Right renal cortex interstitium (tissue), 3 donors: ENCODE results near the gene ANKS4B. TPM values are rescaled to one million over a fixed set of nuclear protein-coding genes. Genes with fewer than 3 reads are reported as not detected.
"Not testable (repeated sequence)": the region's sequence is repeated elsewhere in the genome, so short reads cannot be mapped to it uniquely, and the experiment has no call there.

Source experiments
- DNase-seq, 3 donors: peaks; one replicate each; pipeline ENCODE4 v3.0.0-alpha.2; 2013; ENCODE audit warnings: low read depth in 3 of 3, low spot score in 2 of 3
- polyA plus RNA-seq, 3 donors: library from polyadenylated mRNA; unstranded; fragments of 120-200 nt; gene quantifications; one replicate each; pipeline ENCODE4 v1.2.1, GENCODE V29; 2013; ENCODE audit not compliant: insufficient read length in 3 of 3

The ANKS4B gene
- polyA plus RNA-seq, 3 donors: 4.4 to 5.9 (median 5.4) TPM

- no peak for DNase-seq
Observed at GRCh38 chr16:21217121-21217520, 16.4 kb upstream of the ANKS4B start.

GRCh38 chr16:21218153-21218552 is 15.3 kb upstream of the ANKS4B start:
- no peak for DNase-seq

- no peak for DNase-seq
Observed at GRCh38 chr16:21219551-21219950, 13.9 kb upstream of the ANKS4B start.

- no peak for DNase-seq
Observed at GRCh38 chr16:21222495-21223337, 10.8 kb upstream of the ANKS4B start.

GRCh38 chr16:21223787-21224186 is 9.7 kb upstream of the ANKS4B start:
- no peak for DNase-seq

- no peak for DNase-seq
Observed at GRCh38 chr16:21224800-21225199, 8.7 kb upstream of the ANKS4B start.

- no peak for DNase-seq
Observed at GRCh38 chr16:21226749-21227148, 6.8 kb upstream of the ANKS4B start.

- DNase-seq: no peak
Observed at GRCh38 chr16:21227866-21228265, 5.6 kb upstream of the ANKS4B start.

- DNase-seq: no peak
Observed at GRCh38 chr16:21228361-21228872, 5.1 kb upstream of the ANKS4B start.

- no peak for DNase-seq
Observed at GRCh38 chr16:21233045-21233520, 416 bp upstream of the ANKS4B start.

GRCh38 chr16:21235199-21235585 is 1.7 kb downstream of the ANKS4B start:
- DNase-seq: no peak

GRCh38 chr16:21236831-21237230 is 3.3 kb downstream of the ANKS4B start:
- no peak for DNase-seq

- no peak for DNase-seq
Observed at GRCh38 chr16:21239646-21240045, 6.1 kb downstream of the ANKS4B start.

GRCh38 chr16:21242756-21243155 is 9.3 kb downstream of the ANKS4B start:
- DNase-seq: no peak

GRCh38 chr16:21244518-21245215 is 11.2 kb downstream of the ANKS4B start:
- no peak for DNase-seq

GRCh38 chr16:21248179-21248578 is 14.7 kb downstream of the ANKS4B start:
- DNase-seq: not testable (repeated sequence)

GRCh38 chr16:21250072-21250923 is 16.8 kb downstream of the ANKS4B start:
- no peak for DNase-seq

- DNase-seq: no peak
Observed at GRCh38 chr16:21253470-21253869, 20.0 kb downstream of the ANKS4B start.

GRCh38 chr16:21256636-21257035 is 23.1 kb downstream of the ANKS4B start:
- no peak for DNase-seq

GRCh38 chr16:21257284-21257683 is 23.8 kb downstream of the ANKS4B start:
- no peak for DNase-seq
